ENCODE measurements around the gene CHD6. TPM values are rescaled to one million over a fixed set of nuclear protein-coding genes. Genes with fewer than 3 reads are reported as not detected.

CHD6 gene
- total RNA-seq, 1 experiment from 2014 or later: 19.7 TPM

DNA sequence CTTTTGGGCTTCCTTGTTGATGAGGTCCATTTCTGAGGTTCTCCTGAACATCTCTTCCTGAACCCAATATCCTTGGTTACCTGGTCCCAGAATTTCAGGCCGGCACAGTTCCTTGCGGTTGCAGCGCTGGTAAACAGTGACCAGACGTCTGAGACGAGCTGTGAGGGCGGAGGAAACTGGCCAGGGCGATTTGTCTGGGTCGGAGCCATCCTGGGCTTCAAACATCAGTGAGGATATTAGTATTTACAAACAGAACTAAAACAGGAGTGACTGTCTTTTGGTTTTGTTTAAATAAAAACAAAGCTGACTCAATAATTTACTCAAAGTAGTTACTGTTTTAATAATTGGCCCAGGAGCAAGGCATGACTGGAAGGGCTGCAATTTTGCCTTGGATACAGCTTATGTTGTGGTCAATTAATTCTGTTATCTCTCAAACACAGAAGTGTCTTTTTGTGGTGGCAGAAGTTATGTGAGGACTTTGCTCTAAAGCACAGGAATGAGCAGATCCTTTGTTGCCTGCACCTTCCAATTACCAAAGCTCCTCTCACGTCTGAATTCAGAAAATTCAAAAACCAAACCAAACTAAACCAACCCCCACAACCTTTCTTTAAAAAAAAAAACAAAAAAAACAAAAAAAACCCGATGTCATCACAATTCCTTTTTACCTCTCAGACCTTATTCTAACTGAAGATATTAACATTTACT is 192.8 kb downstream of the CHD6 start:
- no peak overlapping the region for H3K4me3 ChIP-seq (ENCODE audit: insufficient read depth, low read depth, low read length)
- H3K36me3 ChIP-seq (replicated peaks; ENCODE audit: control insufficient read depth, insufficient read depth, low read length): peaks cover 15% of the 10 kb centered on the region
- DNase-seq: no peak
- H3K27me3 ChIP-seq (ENCODE audit: control insufficient read depth, insufficient read depth, low read length): no peaks in the 10 kb centered on the region

DNA sequence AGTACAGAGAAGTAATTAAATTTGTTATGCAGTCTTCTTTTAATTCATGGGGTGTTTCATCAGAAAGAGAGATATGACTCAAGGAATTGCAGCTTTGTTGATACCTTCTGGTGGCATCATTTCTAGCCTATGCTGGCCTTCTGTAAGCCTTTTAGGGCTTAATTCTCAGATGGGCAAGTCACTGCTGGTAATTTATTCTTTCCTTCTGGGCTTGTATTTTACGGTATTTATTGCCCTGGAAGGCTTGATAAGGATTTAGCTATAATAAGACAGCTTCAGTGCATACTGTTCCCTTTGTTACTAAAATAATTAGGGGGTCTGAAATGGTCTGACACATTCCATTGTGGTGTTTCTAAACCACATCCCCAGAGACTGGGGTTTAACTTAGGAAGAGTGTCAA is 193.6 kb downstream of the CHD6 start:
- no peak for DNase-seq
- Histone ChIP-seq H3K4me3 (ENCODE audit: insufficient read depth, low read depth, low read length) (no peak overlapping the region), H3K27me3 (ENCODE audit: control insufficient read depth, insufficient read depth, low read length) (no peaks in the 10 kb centered on the region), H3K36me3 (replicated peaks; ENCODE audit: control insufficient read depth, insufficient read depth, low read length) (peaks cover 15% of the 10 kb centered on the region)

DNA sequence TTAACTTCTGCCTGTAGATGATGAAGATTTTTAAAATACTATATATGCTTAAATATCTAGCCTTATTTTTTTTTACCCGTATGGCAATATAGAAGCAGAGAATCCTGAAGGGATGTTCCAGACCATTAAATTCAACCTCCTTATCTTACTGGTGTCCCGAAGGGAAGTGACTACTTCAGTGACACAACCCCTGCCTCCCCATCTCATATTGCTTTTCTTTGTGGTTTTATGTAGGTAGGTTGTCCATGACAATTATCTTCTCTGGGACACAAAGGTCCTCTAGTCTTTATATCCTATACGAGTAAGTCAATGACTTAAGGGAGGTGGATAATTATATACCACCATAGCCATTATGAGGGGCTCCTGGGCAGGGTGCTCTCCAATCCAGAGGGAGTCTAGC is 194.2 kb downstream of the CHD6 start:
- H3K27me3 ChIP-seq (ENCODE audit: control insufficient read depth, insufficient read depth, low read length): no peaks in the 10 kb centered on the region
- no peak overlapping the region for H3K4me3 ChIP-seq (ENCODE audit: insufficient read depth, low read depth, low read length)
- H3K36me3 ChIP-seq (replicated peaks; ENCODE audit: control insufficient read depth, insufficient read depth, low read length): peaks cover 15% of the 10 kb centered on the region
- no peak for DNase-seq

DNA sequence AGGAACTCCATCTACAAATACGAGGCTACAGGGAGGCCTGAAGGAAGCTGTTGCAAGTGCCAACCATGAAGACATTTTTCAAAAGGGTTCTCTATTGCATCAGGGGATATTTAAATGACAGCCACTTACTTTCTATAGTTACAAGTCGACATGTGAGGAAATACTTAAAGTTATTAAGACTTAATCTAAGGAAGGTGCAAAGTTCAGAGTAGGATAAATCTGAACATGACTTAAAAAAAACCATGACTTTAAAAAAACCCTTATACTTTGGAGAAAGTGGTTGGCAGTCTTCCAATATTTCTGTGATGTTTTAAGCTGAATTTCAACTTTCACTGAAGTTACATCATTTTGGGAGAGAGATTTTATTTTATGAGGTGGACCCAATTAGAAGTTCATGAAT is 195.2 kb downstream of the CHD6 start:
- Histone ChIP-seq H3K4me3 (ENCODE audit: insufficient read depth, low read depth, low read length) (no peak overlapping the region), H3K27me3 (ENCODE audit: control insufficient read depth, insufficient read depth, low read length) (no peaks in the 10 kb centered on the region), H3K36me3 (replicated peaks; ENCODE audit: control insufficient read depth, insufficient read depth, low read length) (peaks cover 16% of the 10 kb centered on the region)
- DNase-seq: no peak

DNA sequence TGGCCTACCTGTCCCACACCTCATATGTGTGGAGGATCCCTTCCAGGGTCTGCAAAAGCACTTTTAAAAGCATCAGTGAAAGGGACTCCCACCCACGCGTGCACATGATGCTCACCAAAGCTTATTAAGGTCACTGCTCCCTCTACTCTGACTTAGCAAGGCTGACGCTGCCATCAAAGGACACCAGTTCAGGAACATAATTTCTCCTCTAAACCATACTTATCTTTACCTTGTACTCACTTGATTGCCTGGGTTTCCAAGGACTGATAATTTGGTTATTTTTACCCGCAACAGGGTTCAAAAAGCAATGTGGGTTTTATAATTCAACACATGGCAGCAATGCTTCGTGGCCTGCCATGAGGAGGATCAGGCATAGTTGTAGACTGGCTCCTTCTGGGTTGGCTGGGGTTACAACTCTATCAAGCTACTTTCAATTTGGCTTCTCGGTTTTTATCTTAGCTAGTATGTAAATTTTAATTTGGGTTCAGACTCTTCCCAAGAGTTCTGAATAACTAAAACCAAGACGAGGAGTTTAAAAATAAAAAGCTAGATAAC is 199.4 kb downstream of the CHD6 start:
- H3K27me3 ChIP-seq (ENCODE audit: control insufficient read depth, insufficient read depth, low read length): no peaks in the 10 kb centered on the region
- DNase-seq: no peak
- no peak overlapping the region for H3K4me3 ChIP-seq (ENCODE audit: insufficient read depth, low read depth, low read length)
- H3K36me3 ChIP-seq (replicated peaks; ENCODE audit: control insufficient read depth, insufficient read depth, low read length): peaks cover 34% of the 10 kb centered on the region

DNA sequence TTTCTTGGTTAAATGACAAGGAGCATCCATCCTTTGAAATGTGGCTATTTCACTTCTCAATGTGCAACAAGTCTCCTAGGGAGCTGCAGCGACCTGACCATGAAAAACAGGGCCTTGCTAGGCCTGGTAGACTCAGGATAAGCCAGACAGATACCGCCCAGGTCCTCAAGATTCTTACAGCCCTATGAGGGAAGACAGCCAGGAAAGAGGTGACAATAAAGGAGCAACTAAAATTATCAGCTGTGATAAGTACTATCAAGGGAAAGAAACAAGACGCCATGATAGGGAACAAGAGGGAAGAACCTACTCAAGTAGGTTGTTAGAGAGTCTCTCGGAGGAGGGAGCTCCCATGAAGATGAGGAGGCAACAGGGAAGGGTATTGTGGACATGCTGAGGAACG is 200.1 kb downstream of the CHD6 start:
- Histone ChIP-seq H3K4me3 (ENCODE audit: insufficient read depth, low read depth, low read length) (no peak overlapping the region), H3K36me3 (replicated peaks; ENCODE audit: control insufficient read depth, insufficient read depth, low read length) (peaks cover 39% of the 10 kb centered on the region), H3K27me3 (ENCODE audit: control insufficient read depth, insufficient read depth, low read length) (no peaks in the 10 kb centered on the region)
- DNase-seq: no peak

DNA sequence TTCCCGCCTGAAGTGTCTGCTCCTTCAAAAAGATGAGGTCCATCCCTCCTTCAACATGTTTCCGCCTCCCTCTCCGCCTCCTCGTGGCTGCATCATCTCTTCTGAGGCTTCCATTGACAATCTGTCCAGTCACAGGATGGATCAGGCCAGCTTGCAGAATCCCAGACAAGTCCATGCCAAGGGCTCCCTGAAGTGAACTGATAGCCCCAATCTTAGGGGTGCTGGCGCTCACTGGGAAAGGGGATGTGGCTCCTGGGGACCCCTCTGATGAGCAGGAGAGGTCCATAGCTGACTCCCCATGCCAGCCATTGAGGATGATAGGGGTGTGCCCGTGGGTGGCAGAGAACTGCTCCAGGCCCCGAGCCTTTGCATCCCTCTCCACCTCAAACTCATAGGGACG is 203.0 kb downstream of the CHD6 start:
- no peak for DNase-seq
- H3K27me3 ChIP-seq (ENCODE audit: control insufficient read depth, insufficient read depth, low read length): no peaks in the 10 kb centered on the region
- H3K36me3 ChIP-seq (replicated peaks; ENCODE audit: control insufficient read depth, insufficient read depth, low read length): peaks cover 46% of the 10 kb centered on the region
- H3K4me3 ChIP-seq (ENCODE audit: insufficient read depth, low read depth, low read length): no peak overlapping the region

DNA sequence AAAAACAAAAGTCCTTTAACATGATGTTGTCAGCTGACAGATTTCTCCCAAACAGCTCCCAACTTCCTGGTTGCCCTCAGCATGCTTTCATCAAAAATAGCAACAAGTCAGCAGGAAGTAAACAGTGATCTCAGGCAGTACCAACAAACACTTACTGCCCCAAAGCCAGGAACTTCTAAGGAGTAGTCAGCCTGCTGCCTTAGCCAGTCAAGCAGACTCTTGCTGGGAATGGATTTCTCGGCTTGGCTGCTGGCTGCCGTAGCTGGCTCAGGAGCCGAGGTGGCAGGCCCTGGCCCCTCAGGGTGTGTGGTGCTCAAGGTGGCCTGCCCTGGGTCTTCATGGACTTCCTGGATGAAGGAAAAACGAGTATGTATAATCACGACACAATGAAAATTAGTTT is 205.0 kb downstream of the CHD6 start:
- H3K27me3 ChIP-seq (ENCODE audit: control insufficient read depth, insufficient read depth, low read length): no peaks in the 10 kb centered on the region
- no peak overlapping the region for H3K4me3 ChIP-seq (ENCODE audit: insufficient read depth, low read depth, low read length)
- H3K36me3 ChIP-seq (replicated peaks; ENCODE audit: control insufficient read depth, insufficient read depth, low read length): peaks cover 55% of the 10 kb centered on the region
- no peak for DNase-seq

DNA sequence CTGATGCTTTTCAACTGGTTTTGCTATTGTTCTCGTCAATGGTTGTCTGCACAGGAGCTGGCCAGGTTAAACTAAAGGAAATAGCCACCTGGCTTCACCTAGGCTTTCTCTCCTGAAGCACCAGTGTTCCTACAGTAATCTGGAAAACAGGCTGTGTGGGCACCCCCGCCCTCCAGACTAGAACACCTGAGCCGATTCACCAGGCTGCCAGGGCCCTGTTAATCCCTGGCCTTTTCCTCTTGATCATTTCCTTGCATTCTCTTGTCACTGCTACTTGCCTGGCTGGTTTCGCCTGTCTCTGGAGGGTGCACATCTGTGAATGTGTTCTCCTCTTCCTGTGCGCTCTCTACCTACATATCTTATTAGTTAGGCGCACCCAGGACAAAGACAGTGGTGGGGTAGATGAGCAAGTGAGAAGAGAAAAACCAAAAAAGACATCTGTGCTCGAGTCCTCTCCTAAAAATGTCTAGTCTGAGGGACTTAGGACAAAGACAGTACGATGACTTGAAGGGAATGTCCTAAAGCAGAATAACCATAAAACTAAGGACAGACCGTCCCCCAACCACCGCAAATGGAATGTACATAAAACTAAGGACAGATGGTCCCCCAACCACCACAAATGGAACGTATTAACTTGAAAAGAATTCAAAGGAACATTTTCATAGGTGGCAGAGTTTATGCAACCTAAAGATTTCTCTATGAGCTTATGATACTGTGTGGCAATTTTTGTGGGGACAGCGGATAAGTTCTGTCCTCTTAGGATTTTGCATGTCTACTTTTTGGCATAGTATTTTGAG is 205.7 kb downstream of the CHD6 start:
- no peak for DNase-seq
- peaks cover 57% of the 10 kb centered on the region for H3K36me3 ChIP-seq (replicated peaks; ENCODE audit: control insufficient read depth, insufficient read depth, low read length)

DNA sequence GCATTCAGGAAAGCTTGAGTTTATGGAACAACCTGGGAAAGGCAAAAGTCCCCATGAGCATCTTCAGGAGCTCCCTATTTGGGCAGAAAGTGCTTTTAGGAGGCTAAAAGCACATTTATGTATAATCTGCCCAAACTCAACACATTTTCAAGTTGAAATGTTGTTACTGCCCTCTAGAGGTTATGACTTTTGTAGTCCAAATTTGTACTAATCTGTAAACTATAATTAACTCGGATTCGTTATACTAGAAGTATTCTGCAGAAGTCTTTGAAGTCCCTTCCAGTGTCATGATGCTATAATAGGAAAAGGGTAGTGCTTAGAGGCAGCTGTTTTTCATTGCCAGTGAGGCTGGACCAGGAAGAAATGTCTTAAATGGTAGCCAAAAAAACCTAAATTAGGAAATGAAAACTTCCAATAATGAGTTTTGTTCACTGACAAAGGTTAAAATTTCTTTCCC is 206.8 kb downstream of the CHD6 start:
- Histone ChIP-seq H3K27me3 (ENCODE audit: control insufficient read depth, insufficient read depth, low read length) (no peaks in the 10 kb centered on the region), H3K4me3 (ENCODE audit: insufficient read depth, low read depth, low read length) (no peak overlapping the region), H3K36me3 (replicated peaks; ENCODE audit: control insufficient read depth, insufficient read depth, low read length) (peaks cover 62% of the 10 kb centered on the region)
- DNase-seq: no peak

More for the DNA sequence above, 205.7 kb downstream of the CHD6 start:
- no peak overlapping the region for H3K4me3 ChIP-seq (ENCODE audit: insufficient read depth, low read depth, low read length)
- no peaks in the 10 kb centered on the region for H3K27me3 ChIP-seq (ENCODE audit: control insufficient read depth, insufficient read depth, low read length)

DNA sequence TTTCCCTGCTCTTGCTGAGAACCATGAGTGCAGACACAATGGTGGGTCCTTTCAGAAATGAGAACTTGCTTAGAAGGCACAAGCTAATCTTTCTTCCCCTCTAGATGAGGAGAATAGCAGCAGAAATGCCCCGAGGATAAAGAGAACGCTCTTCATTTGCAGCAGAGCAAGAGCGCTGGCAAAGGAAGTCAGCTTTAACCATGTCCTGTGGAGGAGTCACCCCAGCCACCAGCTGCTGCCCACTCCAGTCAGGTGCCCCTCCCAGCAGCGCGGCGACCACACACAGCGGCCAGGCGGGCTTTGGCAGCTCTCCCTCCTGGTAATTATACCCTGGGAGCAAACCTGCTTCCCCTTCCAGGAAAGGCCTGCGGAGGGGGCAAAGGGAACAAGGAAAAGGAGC is 209.2 kb downstream of the CHD6 start:
- Histone ChIP-seq H3K27me3 (ENCODE audit: control insufficient read depth, insufficient read depth, low read length) (no peaks in the 10 kb centered on the region), H3K4me3 (ENCODE audit: insufficient read depth, low read depth, low read length) (no peak overlapping the region), H3K36me3 (replicated peaks; ENCODE audit: control insufficient read depth, insufficient read depth, low read length) (peaks cover 59% of the 10 kb centered on the region)
- no peak for DNase-seq

DNA sequence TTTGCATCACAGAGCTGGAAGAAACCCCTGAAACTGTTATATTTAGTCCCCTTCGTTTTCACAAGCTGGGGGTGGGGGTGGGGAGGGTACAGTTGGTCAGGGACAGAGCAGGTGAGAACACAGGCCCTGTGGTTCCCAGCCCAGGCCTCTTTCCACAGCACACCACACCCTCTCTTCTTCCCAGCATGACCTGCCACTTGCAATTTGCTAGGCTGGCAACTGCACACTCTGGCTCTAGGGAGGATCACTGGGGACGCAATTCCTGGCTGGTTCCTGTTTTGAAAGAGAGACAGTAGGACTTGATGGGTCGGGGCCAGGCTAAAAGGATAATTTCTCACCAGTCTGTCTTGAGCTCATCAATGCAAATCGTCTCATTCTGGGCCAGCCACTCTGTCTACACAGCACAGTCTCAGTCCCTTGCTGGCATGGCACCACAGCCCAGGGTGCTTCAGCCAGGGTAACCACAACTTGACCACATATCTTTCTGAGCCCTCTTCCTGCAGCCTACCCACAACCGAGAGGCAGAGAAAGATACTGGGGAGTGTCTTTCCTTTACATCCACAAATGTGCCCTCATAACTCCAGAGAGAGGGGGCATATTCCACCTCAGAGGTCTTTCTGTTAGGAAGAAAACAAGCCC is 209.9 kb downstream of the CHD6 start:
- Histone ChIP-seq H3K36me3 (replicated peaks; ENCODE audit: control insufficient read depth, insufficient read depth, low read length) (peaks cover 57% of the 10 kb centered on the region), H3K4me3 (ENCODE audit: insufficient read depth, low read depth, low read length) (no peak overlapping the region), H3K27me3 (ENCODE audit: control insufficient read depth, insufficient read depth, low read length) (no peaks in the 10 kb centered on the region)
- no peak for DNase-seq

DNA sequence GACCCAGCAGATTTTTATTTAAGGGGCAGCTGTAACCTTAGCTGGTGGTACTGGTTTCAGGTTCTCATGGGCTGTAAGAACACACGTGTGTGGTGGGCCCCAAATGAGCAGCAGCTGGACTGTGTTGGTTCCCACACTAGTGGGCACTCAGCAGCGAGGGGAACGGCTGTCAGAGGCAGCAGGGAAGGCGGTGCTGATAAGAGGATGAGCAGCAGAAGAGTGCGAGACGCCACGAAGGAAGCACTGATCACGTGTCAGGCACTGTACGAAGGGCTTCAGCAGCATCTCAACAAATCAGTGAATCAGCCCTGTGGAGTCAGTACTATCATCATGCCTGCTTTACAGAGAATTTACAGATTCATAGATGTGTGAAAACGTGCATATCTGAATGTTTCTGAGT is 210.6 kb downstream of the CHD6 start:
- peaks cover 54% of the 10 kb centered on the region for H3K36me3 ChIP-seq (replicated peaks; ENCODE audit: control insufficient read depth, insufficient read depth, low read length)

DNA sequence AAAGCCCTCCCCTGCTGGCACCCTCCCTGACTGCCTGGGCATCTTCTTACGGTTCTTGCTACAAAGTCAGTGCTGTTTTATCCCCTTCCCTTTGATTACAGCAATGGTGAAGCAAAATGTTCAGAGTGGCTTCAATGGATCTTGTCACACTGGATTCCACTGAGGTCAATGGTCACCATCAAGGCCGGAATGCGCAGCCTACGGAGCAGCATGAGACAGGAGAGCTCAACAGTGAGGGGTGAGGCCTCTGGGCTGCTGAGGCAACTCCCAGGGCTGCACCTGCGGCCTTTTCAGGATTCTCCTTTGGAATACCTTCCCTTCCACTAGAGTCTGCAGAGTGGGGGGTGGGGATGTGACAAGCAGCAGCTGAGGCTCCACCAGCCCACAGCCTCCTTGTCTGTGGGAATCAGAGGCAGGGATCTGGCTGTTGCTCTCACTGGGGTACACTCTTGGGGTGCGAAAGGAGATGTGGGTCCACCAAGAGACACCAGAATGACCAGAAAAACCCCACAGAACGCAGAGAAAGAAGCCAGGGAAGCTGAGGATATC is 211.2 kb downstream of the CHD6 start:
- H3K36me3 ChIP-seq (replicated peaks; ENCODE audit: control insufficient read depth, insufficient read depth, low read length): peaks cover 50% of the 10 kb centered on the region
- H3K4me3 ChIP-seq (ENCODE audit: insufficient read depth, low read depth, low read length): no peak overlapping the region
- DNase-seq: no peak
- H3K27me3 ChIP-seq (ENCODE audit: control insufficient read depth, insufficient read depth, low read length): no peaks in the 10 kb centered on the region

More for the DNA sequence above, 210.6 kb downstream of the CHD6 start:
- no peak overlapping the region for H3K4me3 ChIP-seq (ENCODE audit: insufficient read depth, low read depth, low read length)
- DNase-seq: no peak
- no peaks in the 10 kb centered on the region for H3K27me3 ChIP-seq (ENCODE audit: control insufficient read depth, insufficient read depth, low read length)

Data from H7 (cell line).